Loucy (cell line): ENCODE data around the gene TICRR.

Source experiments
- H2AFZ ChIP-seq: fragments of 200-600 bp; sonication (generic); 2 replicates; pipeline ENCODE4 v1.6.0; 2016; ENCODE audit warnings: antibody characterized with exemption, mild to moderate bottlenecking, low read length, moderate library complexity
- H3F3A ChIP-seq: fragments of 200-600 bp; 2 replicates; pipeline ENCODE4 v1.6.0; 2016; ENCODE audit warnings: antibody characterized with exemption, low read depth, mild to moderate bottlenecking
- H3K27me3 ChIP-seq: fragments of 200-600 bp; sonication (generic); 2 replicates; pipeline ENCODE4 v1.6.1; 2014; ENCODE audit warnings: low read length, mild to moderate bottlenecking; ENCODE audit not compliant: insufficient read depth, poor library complexity, severe bottlenecking
- H3K36me3 ChIP-seq: fragments of 200-600 bp; sonication (generic); 2 replicates; pipeline ENCODE4 v1.6.1; 2016; ENCODE audit warnings: low read length; ENCODE audit not compliant: insufficient read depth
- H3K4me1 ChIP-seq: fragments of 200-600 bp; sonication (generic); 2 replicates; pipeline ENCODE4 v1.5.1; 2014; ENCODE audit warnings: low read length, mild to moderate bottlenecking; ENCODE audit not compliant: insufficient read depth, poor library complexity, severe bottlenecking
- H3K4me2 ChIP-seq: fragments of 200-600 bp; sonication (generic); 2 replicates; pipeline ENCODE4 v1.6.0; 2014; ENCODE audit warnings: antibody characterized with exemption, low read length, low read depth, mild to moderate bottlenecking; ENCODE audit not compliant: poor library complexity, severe bottlenecking
- H3K4me3 ChIP-seq: fragments of 200-600 bp; sonication (generic); 2 replicates; pipeline ENCODE4 v1.5.1; 2014; ENCODE audit warnings: low read length, mild to moderate bottlenecking, mixed read lengths; ENCODE audit not compliant: poor library complexity, severe bottlenecking
- H3K79me2 ChIP-seq: fragments of 200-600 bp; sonication (generic); 2 replicates; pipeline ENCODE4 v1.6.1; 2014; ENCODE audit warnings: low read length; ENCODE audit not compliant: insufficient read depth
- H3K9ac ChIP-seq: fragments of 200-600 bp; sonication (generic); 2 replicates; pipeline ENCODE4 v1.6.0; 2014; ENCODE audit warnings: mild to moderate bottlenecking, low read depth, low read length, moderate library complexity; ENCODE audit not compliant: poor library complexity, severe bottlenecking
- H3K9me2 ChIP-seq: fragments of 200-600 bp; sonication (generic); replicated peaks from 2 replicates; pipeline ENCODE4 v1.6.1; 2016; ENCODE audit warnings: low read depth, low read length, mixed read lengths
- H3K9me3 ChIP-seq: fragments of 200-600 bp; sonication (generic); 2 replicates; pipeline ENCODE4 v1.6.1; 2014; ENCODE audit warnings: mild to moderate bottlenecking, antibody characterized with exemption, low read length, low read depth; ENCODE audit not compliant: insufficient read depth
- H4K20me1 ChIP-seq: fragments of 200-600 bp; sonication (generic); 2 replicates; pipeline ENCODE4 v1.6.0; 2014; ENCODE audit warnings: antibody characterized with exemption, low read length, mild to moderate bottlenecking; ENCODE audit not compliant: insufficient read depth, poor library complexity, severe bottlenecking
- EZH2phosphoT487 ChIP-seq: fragments of 200-600 bp; IDR thresholded peaks from 2 replicates; pipeline ENCODE4 v1.6.1; 2018; ENCODE audit warnings: antibody characterized with exemption, mild to moderate bottlenecking, moderate library complexity, borderline replicate concordance
- TF ChIP-seq, protein P1 (sequence below): fragments of 200-600 bp; sonication (generic); conservative IDR thresholded peaks from 2 replicates; pipeline ENCODE4 v1.5.1; 2014; ENCODE audit warnings: mild to moderate bottlenecking, antibody characterized with exemption, low read length

TICRR gene

DNA sequence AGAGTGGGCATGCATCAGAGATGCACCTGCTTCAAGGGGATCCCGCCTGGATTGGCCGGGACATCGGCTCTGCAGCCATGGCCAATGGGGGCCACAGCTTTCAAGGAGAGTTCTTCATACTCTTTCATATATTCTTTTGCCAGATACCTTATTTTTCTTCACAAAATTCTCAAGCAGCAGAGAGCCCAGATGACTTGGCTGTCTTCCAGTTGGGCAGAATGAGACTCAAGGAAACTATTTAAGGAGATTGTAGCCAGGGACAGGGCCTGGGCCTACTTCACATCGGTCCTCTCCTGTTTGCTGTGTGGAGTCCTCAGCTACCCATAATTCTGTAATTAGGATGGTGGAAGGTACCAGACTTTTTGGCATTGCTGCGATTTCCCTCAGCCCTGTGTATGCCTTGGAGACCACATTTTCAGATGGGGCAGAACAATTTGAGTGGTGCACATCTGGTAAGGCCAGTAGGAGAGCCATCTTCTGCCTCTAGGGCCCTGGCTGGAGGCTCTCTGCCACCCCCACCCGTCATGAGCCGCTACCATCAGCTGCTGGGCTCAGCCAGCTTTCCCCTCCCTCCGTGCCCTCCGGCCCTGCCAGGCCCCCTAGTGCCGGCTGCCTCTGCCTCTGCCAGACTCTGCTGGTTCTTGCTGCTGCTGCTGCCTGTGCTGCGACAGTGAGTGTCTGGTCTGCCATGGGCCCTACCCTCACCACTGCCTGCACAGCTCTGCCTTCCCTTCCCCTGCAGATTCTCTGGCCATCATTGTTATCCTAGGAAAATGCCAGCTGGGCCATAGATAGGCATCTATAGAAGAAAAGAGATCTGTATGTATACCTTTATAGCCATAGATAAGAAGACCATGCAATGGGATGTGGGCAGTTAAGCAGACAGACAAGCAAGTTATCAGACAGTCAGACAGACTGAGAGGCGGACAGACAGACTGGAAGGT lies 97.2 kb downstream of the TICRR start:
- Histone ChIP-seq H3K9me3 (no peaks in the 10 kb centered on the region), H3K4me2 (no peak overlapping the region), H4K20me1 (no peaks in the 10 kb centered on the region), H3K4me3 (no peak overlapping the region), H3F3A (no peaks in the 10 kb centered on the region), H3K79me2 (no peaks in the 10 kb centered on the region), H3K9ac (no peak overlapping the region), H3K36me3 (no peaks in the 10 kb centered on the region), H2AFZ (no peak overlapping the region), H3K27me3 (no peaks in the 10 kb centered on the region), H3K9me2 (no peaks in the 10 kb centered on the region), H3K4me1 (peaks cover 4% of the 10 kb centered on the region)
- no peak for TF ChIP-seq EZH2phosphoT487
- TF ChIP-seq, protein P1, sequence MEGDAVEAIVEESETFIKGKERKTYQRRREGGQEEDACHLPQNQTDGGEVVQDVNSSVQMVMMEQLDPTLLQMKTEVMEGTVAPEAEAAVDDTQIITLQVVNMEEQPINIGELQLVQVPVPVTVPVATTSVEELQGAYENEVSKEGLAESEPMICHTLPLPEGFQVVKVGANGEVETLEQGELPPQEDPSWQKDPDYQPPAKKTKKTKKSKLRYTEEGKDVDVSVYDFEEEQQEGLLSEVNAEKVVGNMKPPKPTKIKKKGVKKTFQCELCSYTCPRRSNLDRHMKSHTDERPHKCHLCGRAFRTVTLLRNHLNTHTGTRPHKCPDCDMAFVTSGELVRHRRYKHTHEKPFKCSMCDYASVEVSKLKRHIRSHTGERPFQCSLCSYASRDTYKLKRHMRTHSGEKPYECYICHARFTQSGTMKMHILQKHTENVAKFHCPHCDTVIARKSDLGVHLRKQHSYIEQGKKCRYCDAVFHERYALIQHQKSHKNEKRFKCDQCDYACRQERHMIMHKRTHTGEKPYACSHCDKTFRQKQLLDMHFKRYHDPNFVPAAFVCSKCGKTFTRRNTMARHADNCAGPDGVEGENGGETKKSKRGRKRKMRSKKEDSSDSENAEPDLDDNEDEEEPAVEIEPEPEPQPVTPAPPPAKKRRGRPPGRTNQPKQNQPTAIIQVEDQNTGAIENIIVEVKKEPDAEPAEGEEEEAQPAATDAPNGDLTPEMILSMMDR, result no peak

DNA sequence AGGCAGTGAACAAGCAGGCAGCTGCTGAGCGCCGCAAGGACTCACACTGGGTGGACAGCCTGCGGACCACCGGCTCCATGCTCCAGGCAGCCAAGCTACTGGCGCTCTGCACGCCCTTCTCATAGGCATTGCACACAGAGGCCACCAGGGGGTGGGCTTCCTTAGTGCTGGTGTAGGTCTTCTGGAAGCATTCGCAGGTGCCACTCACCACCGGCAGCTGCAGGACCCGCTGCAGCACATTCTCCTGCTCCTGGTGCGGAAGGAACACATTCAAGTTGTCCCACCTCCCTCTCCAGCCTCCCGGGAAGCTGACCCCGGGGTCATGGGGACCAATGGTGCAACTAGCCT lies 97.9 kb downstream of the TICRR start:
- Histone ChIP-seq H3K9me3 (no peaks in the 10 kb centered on the region), H3K36me3 (no peaks in the 10 kb centered on the region), H4K20me1 (no peaks in the 10 kb centered on the region), H3K4me1 (peaks cover 4% of the 10 kb centered on the region), H3K4me3 (no peak overlapping the region), H3K4me2 (no peak overlapping the region), H3K27me3 (no peaks in the 10 kb centered on the region), H3K9ac (no peak overlapping the region), H3K79me2 (no peaks in the 10 kb centered on the region), H3F3A (no peaks in the 10 kb centered on the region), H3K9me2 (no peaks in the 10 kb centered on the region), H2AFZ (no peak overlapping the region)
- TF ChIP-seq, protein P1, result peak; percentile 67
- no peak for TF ChIP-seq EZH2phosphoT487

DNA sequence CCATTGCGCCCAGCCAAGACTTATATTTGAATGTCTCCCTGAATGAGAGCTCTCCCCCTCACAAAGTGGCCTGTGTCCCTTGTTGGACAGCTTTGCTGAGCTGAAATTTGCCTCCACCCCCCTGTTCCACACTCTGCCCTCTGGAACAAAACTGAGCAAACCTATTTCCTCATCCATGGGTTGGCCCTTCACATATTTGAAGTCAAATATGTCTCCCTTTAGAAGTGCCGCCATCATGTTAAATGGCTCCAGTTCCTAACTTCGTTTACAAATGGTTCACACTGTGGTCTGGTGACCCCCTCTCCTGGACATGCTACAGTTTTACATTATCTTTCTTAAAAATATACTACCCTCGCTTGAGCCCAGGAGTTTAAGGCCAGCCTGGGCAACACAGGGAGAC lies 99.3 kb downstream of the TICRR start:
- no peak overlapping the region for H3K9ac ChIP-seq
- TF ChIP-seq, protein P1, result no peak
- no peak for TF ChIP-seq EZH2phosphoT487
- no peaks in the 10 kb centered on the region for H3F3A ChIP-seq
- H3K36me3 ChIP-seq, result no peaks in the 10 kb centered on the region
- no peaks in the 10 kb centered on the region for H3K9me2 ChIP-seq
- no peaks in the 10 kb centered on the region for H3K79me2 ChIP-seq
- no peaks in the 10 kb centered on the region for H3K27me3 ChIP-seq
- H3K9me3 ChIP-seq, result no peaks in the 10 kb centered on the region
- no peak overlapping the region for H3K4me2 ChIP-seq
- no peak overlapping the region for H2AFZ ChIP-seq
- H3K4me3 ChIP-seq, result no peak overlapping the region
- H4K20me1 ChIP-seq, result no peaks in the 10 kb centered on the region
- H3K4me1 ChIP-seq, result peaks cover 4% of the 10 kb centered on the region
